ENCODE data around the gene PDK2.

GRCh38 chr17:50094243-50094752 lies 853 bp upstream of the PDK2 start:
- TF ChIP-seq CTCF (IDR thresholded peaks at IDR 0.05) (peak; percentile 81), EZH2 (IDR thresholded peaks at IDR 0.05) (no peak)

All from neural progenitor cell (in vitro differentiated cells).